CD4-positive, alpha-beta memory T cell (primary cell): ENCODE measurements around the gene ETV7. TPM values are rescaled to one million over a fixed set of nuclear protein-coding genes. Genes with fewer than 3 reads are reported as not detected.

ENCODE experiments used
- CTCF ChIA-PET: fragments of 350-600 bp; sonication (Branson Sonifier 250); formaldehyde crosslinking; loops from one replicate; lab custom pipeline; 2021; ENCODE audit warnings: inconsistent platforms; ENCODE audit not compliant: partially characterized antibody; lab: Charles Lee
- POLR2A ChIA-PET: fragments of 350-600 bp; sonication (Branson Sonifier 250); formaldehyde crosslinking; loops from one replicate; lab custom pipeline; 2021; ENCODE audit not compliant: partially characterized antibody; lab: Charles Lee
- DNase-seq, 5 donors: peaks; one replicate each; pipeline versions ENCODE4 v3.0.0 to v3.0.0-alpha.2; 2020 to 2022; ENCODE audit warnings: mixed read lengths in 1 of 5
- H3K27ac ChIP-seq: one replicate; pipeline ENCODE4 v1.7.0; 2013; ENCODE audit warnings: low read depth, low read length
- H3K27me3 ChIP-seq: 2 replicates; pipeline ENCODE4 v1.7.0; 2013; ENCODE audit warnings: mild to moderate bottlenecking, low read length, moderate library complexity; ENCODE audit not compliant: insufficient read depth
- H3K36me3 ChIP-seq: 2 replicates; pipeline ENCODE4 v1.7.0; 2013; ENCODE audit warnings: mild to moderate bottlenecking, low read length, moderate library complexity; ENCODE audit not compliant: insufficient read depth
- H3K4me1 ChIP-seq: 2 replicates; pipeline ENCODE4 v1.7.0; 2013; ENCODE audit warnings: mild to moderate bottlenecking, low read length, moderate library complexity; ENCODE audit not compliant: insufficient read depth
- H3K4me3 ChIP-seq, 2 donors: one replicate each; pipeline ENCODE4 v1.7.0; 2013; ENCODE audit warnings: low read length in 2 of 2, mild to moderate bottlenecking in 1 of 2
- H3K9me3 ChIP-seq, 2 donors: one replicate each; pipeline ENCODE4 v1.7.0; 2013; ENCODE audit warnings: low read length in 2 of 2, control low read depth in 1 of 2; ENCODE audit not compliant: control insufficient read depth in 1 of 2
- H3K27ac Mint-ChIP-seq, 7 donors: one replicate each; pipeline ENCODE4 v1.8.0; 2020 to 2021; ENCODE audit warnings: mixed read lengths in 7 of 7, mild to moderate bottlenecking in 6 of 7, inconsistent platforms in 3 of 7, moderate library complexity in 3 of 7
- H3K27me3 Mint-ChIP-seq, 2 donors: one replicate each; pipeline ENCODE4 v1.8.0; 2020 to 2021; ENCODE audit warnings: mixed read lengths in 2 of 2
- H3K36me3 Mint-ChIP-seq, 2 donors: one replicate each; pipeline ENCODE4 v1.8.0; 2020 to 2021; ENCODE audit warnings: mixed read lengths in 2 of 2, inconsistent platforms in 1 of 2, mild to moderate bottlenecking in 1 of 2
- H3K4me1 Mint-ChIP-seq, 4 donors: one replicate each; pipeline ENCODE4 v1.8.0; 2020 to 2021; ENCODE audit warnings: mixed read lengths in 4 of 4, mild to moderate bottlenecking in 1 of 4
- H3K4me3 Mint-ChIP-seq, 8 donors: one replicate each; pipeline ENCODE4 v1.8.0; 2020 to 2021; ENCODE audit warnings: mixed read lengths in 8 of 8, mild to moderate bottlenecking in 7 of 8, moderate library complexity in 6 of 8, inconsistent platforms in 3 of 8
- H3K9me3 Mint-ChIP-seq, 8 donors: one replicate each; pipeline ENCODE4 v1.8.0; 2020 to 2021; ENCODE audit warnings: mixed read lengths in 8 of 8, mild to moderate bottlenecking in 5 of 8, inconsistent platforms in 3 of 8, moderate library complexity in 1 of 8
- intact Hi-C: fragments of 100-400 bp; cut with micrococcal nuclease; formaldehyde crosslinking; loops from one replicate; pipeline ENCODE4 v1.15.1; 2023
- polyA plus RNA-seq, 2 donors: library from polyadenylated mRNA; unstranded; fragments of 300-500 nt; fragmentation: Illumina TruSeq; gene quantifications; one replicate each; pipeline ENCODE4 v1.2.3, GENCODE V29; 2021
- total RNA-seq, 2 experiments: library from RNA; stranded (reverse); gene quantifications; one replicate each; pipeline ENCODE4 v1.2.3, GENCODE V29; 2021

Gene ETV7
- total and polyA plus RNA-seq, 4 experiments from 2014 or later: 0.67 to 5.4 (median 3.2) TPM

DNA sequence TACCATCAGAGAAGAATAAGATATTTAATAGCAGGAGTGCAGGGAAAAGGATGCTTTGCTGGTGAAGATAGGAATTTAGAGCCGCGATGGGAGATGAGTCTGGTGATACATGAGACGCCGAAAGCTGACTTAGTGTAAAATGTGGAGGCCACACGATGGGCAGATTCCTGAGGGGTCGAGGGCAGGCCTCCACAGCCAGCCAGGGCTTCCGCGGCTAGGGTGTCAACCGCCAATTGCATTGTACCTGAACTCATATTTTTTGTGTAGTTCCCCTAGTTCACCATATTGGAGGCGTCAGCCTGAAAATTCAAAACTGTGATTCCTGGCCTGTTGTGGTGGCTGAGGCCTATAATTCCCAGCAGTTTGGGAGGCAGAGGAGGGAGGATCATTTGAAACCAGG, 8.5 kb downstream of the ETV7 start:
- ChIA-PET POLR2A (no interaction called here), CTCF (no interaction called here)
- no peak overlapping the region for H3K4me3 ChIP-seq
- H3K27ac ChIP-seq: no peak overlapping the region
- H3K4me1 Mint-ChIP-seq: peaks cover 6 to 21% (median 13%) of the 10 kb centered on the region in 4 donors
- H3K27me3 Mint-ChIP-seq: no peaks in the 10 kb centered on the region
- intact Hi-C loops: no loop called here
- no peak overlapping the region for H3K4me3 Mint-ChIP-seq
- no peaks in the 10 kb centered on the region for H3K9me3 Mint-ChIP-seq
- DNase-seq: no peak
- peaks cover 0 to 9% of the 10 kb centered on the region in 2 donors for H3K36me3 Mint-ChIP-seq
- H3K36me3 ChIP-seq: no peaks in the 10 kb centered on the region
- no peaks in the 10 kb centered on the region for H3K27me3 ChIP-seq
- no peaks in the 10 kb centered on the region for H3K9me3 ChIP-seq
- H3K27ac Mint-ChIP-seq: peak overlapping the region in 1 of 7 donors; percentile 76
- peaks cover 12% of the 10 kb centered on the region for H3K4me1 ChIP-seq

DNA sequence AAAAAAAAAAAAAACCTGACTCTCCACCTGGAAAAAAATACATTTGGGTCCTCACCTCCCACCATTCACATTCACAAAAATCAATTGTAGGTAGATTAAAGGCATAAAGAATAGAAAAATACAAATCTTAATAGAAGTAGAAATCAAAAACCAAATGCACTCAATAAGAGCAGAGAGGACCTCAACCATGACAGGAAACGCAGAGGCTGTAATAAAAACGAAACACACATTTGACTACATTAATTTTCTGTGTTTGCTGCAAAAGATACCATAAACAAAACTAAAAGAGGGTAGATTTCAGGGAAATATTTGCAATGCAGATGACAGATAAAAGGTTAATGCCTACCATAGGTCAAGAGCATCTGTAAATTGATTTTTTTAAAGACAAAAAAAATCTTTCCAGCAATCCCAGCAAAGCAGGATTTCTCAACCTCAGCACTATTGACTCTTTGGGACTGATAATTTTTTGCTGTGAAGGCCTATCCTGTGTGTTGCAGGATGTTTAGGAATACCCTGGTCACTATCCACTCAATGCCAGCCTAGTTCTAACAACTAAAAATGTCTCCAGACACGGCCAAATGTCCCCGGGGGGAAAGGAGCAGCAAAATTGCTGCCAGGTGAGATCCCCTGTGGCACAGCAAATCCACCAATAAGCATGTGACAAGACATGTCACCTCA, 9.1 kb downstream of the ETV7 start:
- no peaks in the 10 kb centered on the region for H3K9me3 ChIP-seq
- POLR2A ChIA-PET: no interaction called here
- H3K36me3 ChIP-seq: no peaks in the 10 kb centered on the region
- Mint-ChIP-seq H3K9me3 (no peaks in the 10 kb centered on the region), H3K27ac (peak overlapping the region in 2 of 7 donors; percentile 31 to 76), H3K36me3 (peaks cover 0 to 9% of the 10 kb centered on the region in 2 donors), H3K4me1 (peaks cover 4 to 16% (median 10%) of the 10 kb centered on the region in 4 donors), H3K4me3 (no peak overlapping the region), H3K27me3 (no peaks in the 10 kb centered on the region)
- H3K27me3 ChIP-seq: no peaks in the 10 kb centered on the region
- H3K4me3 ChIP-seq: no peak overlapping the region
- H3K27ac ChIP-seq: no peak overlapping the region
- peaks cover 7% of the 10 kb centered on the region for H3K4me1 ChIP-seq
- CTCF ChIA-PET: no interaction called here
- intact Hi-C loops: no loop called here
- DNase-seq: no peak

DNA sequence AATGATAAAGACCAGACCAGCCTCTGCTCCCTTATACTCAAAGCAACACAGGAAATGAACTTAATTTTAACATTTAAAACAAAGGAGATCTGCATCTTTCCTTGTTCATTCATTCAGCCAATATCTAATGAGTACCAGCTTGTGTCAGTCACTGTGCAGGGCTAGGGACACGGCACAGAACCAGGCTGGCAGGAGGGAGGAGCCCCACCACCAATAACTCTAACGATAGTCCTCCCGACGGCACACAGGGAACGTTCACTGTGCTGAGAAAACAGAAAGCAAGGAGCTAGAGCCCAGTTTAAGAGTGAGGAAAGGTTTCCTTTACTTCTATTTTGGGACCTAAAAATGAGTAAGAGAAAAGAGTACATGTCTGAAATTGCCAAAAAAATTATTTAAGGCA, 9.9 kb downstream of the ETV7 start:
- CTCF ChIA-PET: no interaction called here

DNA sequence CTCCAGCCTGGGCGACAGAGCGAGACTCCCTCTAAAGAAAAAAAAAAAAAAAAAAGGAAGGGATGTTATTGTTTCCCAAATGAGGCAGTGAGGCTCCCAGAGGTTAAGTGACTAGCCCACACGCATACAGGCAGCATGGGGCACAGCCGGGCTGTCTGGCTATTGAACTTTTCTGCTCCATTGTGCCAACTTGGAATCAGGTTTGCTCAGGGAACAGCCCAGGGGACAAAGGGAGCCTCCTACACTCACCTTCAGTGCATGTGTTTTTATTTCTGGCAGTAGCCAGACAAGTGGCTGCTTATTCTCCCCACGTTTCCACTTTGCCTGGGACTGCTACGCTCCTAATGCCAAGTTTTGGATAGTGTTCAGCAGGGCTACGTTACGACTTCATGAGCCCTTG, 10.7 kb downstream of the ETV7 start:
- ChIA-PET CTCF (no interaction called here), POLR2A (no interaction called here)
- Mint-ChIP-seq H3K27me3 (peaks cover 0 to 2% of the 10 kb centered on the region in 2 donors), H3K36me3 (peaks cover 11 to 17% of the 10 kb centered on the region in 2 donors), H3K4me1 (peaks cover 2 to 11% (median 7%) of the 10 kb centered on the region in 4 donors), H3K9me3 (no peaks in the 10 kb centered on the region), H3K27ac (no peak overlapping the region), H3K4me3 (no peak overlapping the region)
- no peaks in the 10 kb centered on the region for H3K27me3 ChIP-seq
- H3K4me3 ChIP-seq: no peak overlapping the region
- no peaks in the 10 kb centered on the region for H3K9me3 ChIP-seq
- H3K27ac ChIP-seq: no peak overlapping the region
- no peak for DNase-seq
- no peaks in the 10 kb centered on the region for H3K36me3 ChIP-seq
- intact Hi-C loops: no loop called here
- no peaks in the 10 kb centered on the region for H3K4me1 ChIP-seq

More for the DNA sequence above, 9.9 kb downstream of the ETV7 start:
- no peaks in the 10 kb centered on the region for H3K9me3 ChIP-seq
- intact Hi-C loops: no loop called here
- H3K27me3 ChIP-seq: no peaks in the 10 kb centered on the region
- Mint-ChIP-seq H3K9me3 (no peaks in the 10 kb centered on the region), H3K36me3 (peaks cover 4 to 8% of the 10 kb centered on the region in 2 donors), H3K27me3 (no peaks in the 10 kb centered on the region), H3K4me3 (peak overlapping the region in 1 of 8 donors; percentile 20), H3K4me1 (peaks cover 2 to 11% (median 7%) of the 10 kb centered on the region in 4 donors), H3K27ac (peak overlapping the region in 1 of 7 donors; percentile 27)
- no peak for DNase-seq
- no peaks in the 10 kb centered on the region for H3K4me1 ChIP-seq
- POLR2A ChIA-PET: no interaction called here
- no peak overlapping the region for H3K4me3 ChIP-seq
- no peaks in the 10 kb centered on the region for H3K36me3 ChIP-seq
- no peak overlapping the region for H3K27ac ChIP-seq

DNA sequence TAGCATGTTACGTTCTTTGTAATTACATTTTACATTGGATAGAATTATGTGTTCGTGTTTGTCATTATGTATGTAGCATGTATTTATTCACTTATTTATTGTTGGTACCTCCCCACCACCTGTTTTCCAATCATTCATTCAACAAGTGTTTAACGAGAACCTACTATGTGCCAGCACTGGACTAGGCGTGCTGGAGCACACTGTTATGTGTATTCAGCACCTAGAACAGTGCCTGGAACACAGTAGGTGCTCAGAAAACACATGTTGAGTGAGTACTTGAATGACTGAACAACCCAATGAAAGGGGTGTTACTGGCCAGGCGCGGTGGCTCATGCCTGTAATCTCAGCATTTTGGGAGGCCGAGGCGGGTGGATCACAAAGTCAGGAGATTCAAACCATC, 11.3 kb downstream of the ETV7 start:
- Histone ChIP-seq H3K4me1 (no peaks in the 10 kb centered on the region), H3K27me3 (no peaks in the 10 kb centered on the region), H3K27ac (no peak overlapping the region), H3K36me3 (no peaks in the 10 kb centered on the region), H3K4me3 (no peak overlapping the region), H3K9me3 (no peaks in the 10 kb centered on the region)
- Mint-ChIP-seq H3K4me1 (peaks cover 2 to 11% (median 7%) of the 10 kb centered on the region in 4 donors), H3K36me3 (peaks cover 12 to 18% of the 10 kb centered on the region in 2 donors), H3K9me3 (no peaks in the 10 kb centered on the region), H3K4me3 (no peak overlapping the region), H3K27me3 (peaks cover 0 to 2% of the 10 kb centered on the region in 2 donors), H3K27ac (no peak overlapping the region)
- DNase-seq: no peak
- CTCF ChIA-PET: no interaction called here
- POLR2A ChIA-PET: no interaction called here
- intact Hi-C loops: no loop called here

DNA sequence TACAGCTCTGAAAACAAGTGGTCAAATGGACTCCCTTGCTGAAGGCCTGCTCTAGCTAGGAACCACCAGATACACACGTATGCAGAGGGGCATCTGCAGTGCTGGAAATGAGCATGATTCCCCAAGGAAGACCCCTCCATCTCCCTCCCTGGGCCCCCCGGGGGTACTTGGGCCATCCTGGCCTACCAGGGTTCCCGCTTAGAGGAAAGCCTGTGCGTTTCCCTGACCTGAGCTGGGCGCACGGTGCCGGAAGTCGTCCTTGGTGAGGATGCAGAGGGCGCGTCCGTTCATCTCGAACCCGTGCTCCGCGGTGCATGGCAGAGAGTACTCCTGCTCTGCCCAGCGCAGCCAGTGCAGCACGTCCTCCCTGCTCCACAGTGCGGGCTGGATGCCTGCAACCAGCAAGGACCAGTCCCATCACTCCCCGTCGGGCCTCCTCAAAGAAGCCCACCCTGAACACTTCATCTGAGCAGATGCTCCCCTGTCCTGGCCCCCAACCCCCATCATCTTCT, 11.8 kb downstream of the ETV7 start:
- no peak overlapping the region for H3K4me3 ChIP-seq
- H3K27ac ChIP-seq: no peak overlapping the region
- no peaks in the 10 kb centered on the region for H3K4me1 ChIP-seq
- H3K27me3 ChIP-seq: no peaks in the 10 kb centered on the region
- peaks cover 2 to 11% (median 7%) of the 10 kb centered on the region in 4 donors for H3K4me1 Mint-ChIP-seq
- POLR2A ChIA-PET: no interaction called here
- CTCF ChIA-PET: no interaction called here
- no peak overlapping the region for H3K27ac Mint-ChIP-seq
- peaks cover 12 to 21% of the 10 kb centered on the region in 2 donors for H3K36me3 Mint-ChIP-seq
- no peak overlapping the region for H3K4me3 Mint-ChIP-seq
- DNase-seq: no peak
- no peaks in the 10 kb centered on the region for H3K9me3 ChIP-seq
- intact Hi-C loops: no loop called here
- H3K9me3 Mint-ChIP-seq: no peaks in the 10 kb centered on the region
- H3K27me3 Mint-ChIP-seq: peaks cover 0 to 2% of the 10 kb centered on the region in 2 donors
- H3K36me3 ChIP-seq: no peaks in the 10 kb centered on the region

DNA sequence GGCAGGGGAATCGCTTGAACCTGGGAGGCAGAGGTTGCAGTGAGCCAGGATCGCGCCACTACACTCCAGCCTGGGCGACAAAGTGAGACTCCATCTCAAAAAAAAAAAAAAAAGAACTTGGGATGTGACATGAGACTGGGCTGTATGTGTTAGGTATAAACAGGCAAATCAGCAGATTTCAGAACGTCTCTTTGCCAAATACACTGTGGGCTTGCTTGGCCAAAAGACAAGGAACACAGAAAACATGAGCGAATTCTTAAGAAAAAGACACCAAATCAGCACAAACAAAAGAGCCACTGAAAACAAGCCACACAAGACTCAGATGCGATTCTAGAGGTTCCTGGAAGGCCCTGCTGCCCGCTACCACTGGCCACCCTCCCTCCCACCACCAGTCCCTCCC, 12.5 kb downstream of the ETV7 start:
- CTCF ChIA-PET: no interaction called here
- intact Hi-C loops: no loop called here

More for the DNA sequence above, 12.5 kb downstream of the ETV7 start:
- POLR2A ChIA-PET: no interaction called here
- Mint-ChIP-seq H3K36me3 (peaks cover 12 to 24% of the 10 kb centered on the region in 2 donors), H3K4me3 (no peak overlapping the region), H3K27ac (peak overlapping the region in 1 of 7 donors; percentile 10), H3K9me3 (no peaks in the 10 kb centered on the region), H3K4me1 (peaks cover 2 to 11% (median 7%) of the 10 kb centered on the region in 4 donors), H3K27me3 (peaks cover 0 to 2% of the 10 kb centered on the region in 2 donors)
- Histone ChIP-seq H3K27ac (no peak overlapping the region), H3K9me3 (no peaks in the 10 kb centered on the region), H3K4me1 (no peaks in the 10 kb centered on the region), H3K36me3 (no peaks in the 10 kb centered on the region), H3K27me3 (no peaks in the 10 kb centered on the region), H3K4me3 (no peak overlapping the region)
- no peak for DNase-seq
